HG03025 (cell line): ENCODE measurements around the gene PRSS57.
"Not testable (repeated sequence)": the region's sequence is repeated elsewhere in the genome, so short reads cannot be mapped to it uniquely, and the experiment has no call there.

Experiments used
- ATAC-seq: cut with Tn5 transposase; IDR thresholded peaks from one replicate; pipeline ENCODE4 v1.9.1; 2021; ENCODE audit warnings: mild to moderate bottlenecking, moderate library complexity; ENCODE audit not compliant: unreplicated experiment, low FRiP score

The PRSS57 gene

GRCh38 chr19:676007-676338 is 19.3 kb downstream of the PRSS57 start:
- ATAC-seq, result no peak

GRCh38 chr19:674282-675151 is 20.7 kb downstream of the PRSS57 start:
- no peak for ATAC-seq

- no peak for ATAC-seq
These were observed 24.6 kb downstream of the PRSS57 start for GRCh38 chr19:670609-671075.

- ATAC-seq, result not testable (repeated sequence)
These were observed 26.4 kb downstream of the PRSS57 start for GRCh38 chr19:668675-669434.

- ATAC-seq, result not testable (repeated sequence)
These were observed 28.2 kb downstream of the PRSS57 start for GRCh38 chr19:666985-667573.

DNA sequence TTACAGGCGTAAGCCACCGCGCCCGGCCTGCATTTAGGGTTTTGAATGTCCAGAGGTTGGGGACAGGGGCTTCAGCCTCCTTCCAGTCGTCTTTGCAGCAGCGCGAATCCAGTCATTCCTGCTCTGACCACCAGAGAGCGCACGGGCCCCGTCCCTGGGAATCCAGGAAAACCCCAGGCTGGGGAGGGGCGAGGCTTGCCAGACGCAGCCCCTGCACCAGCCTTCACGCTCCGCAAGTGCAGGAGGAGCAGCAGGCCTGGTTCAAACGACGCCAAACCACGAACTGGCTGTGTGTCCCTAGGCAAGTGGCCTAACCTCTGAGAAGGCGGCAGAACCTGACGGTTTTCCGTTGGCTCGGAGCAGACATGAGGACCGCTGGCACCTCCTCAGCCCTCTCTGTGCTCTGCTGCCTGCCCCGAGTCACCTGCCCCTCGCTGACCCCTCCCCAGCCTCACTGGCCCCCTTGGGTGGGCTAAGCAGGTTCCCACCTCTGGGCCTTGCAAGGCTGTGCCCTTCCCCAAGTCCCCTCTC is 30.3 kb downstream of the PRSS57 start:
- ATAC-seq, result no peak

DNA sequence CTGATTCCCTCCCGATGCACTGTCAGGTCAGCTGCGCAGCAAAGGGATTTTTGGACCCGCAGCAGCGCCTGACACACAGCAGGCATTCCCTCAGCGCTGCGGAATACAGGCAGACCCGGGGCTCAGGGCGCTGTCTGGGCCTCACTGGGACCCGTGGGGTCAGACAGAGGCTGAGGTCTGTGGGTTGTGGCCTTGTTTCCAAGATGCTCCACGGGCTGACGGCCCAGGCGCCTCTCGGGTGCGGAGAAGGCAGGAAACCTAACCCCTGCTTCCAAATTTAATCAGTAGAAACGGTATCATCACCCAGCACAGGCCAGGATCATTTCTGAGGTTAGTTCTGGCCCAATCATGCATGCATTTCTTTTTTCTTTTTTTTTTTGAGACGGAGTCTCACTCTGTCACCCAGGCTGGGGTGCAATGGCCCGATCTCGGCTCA is 31.6 kb downstream of the PRSS57 start:
- ATAC-seq, result no peak

DNA sequence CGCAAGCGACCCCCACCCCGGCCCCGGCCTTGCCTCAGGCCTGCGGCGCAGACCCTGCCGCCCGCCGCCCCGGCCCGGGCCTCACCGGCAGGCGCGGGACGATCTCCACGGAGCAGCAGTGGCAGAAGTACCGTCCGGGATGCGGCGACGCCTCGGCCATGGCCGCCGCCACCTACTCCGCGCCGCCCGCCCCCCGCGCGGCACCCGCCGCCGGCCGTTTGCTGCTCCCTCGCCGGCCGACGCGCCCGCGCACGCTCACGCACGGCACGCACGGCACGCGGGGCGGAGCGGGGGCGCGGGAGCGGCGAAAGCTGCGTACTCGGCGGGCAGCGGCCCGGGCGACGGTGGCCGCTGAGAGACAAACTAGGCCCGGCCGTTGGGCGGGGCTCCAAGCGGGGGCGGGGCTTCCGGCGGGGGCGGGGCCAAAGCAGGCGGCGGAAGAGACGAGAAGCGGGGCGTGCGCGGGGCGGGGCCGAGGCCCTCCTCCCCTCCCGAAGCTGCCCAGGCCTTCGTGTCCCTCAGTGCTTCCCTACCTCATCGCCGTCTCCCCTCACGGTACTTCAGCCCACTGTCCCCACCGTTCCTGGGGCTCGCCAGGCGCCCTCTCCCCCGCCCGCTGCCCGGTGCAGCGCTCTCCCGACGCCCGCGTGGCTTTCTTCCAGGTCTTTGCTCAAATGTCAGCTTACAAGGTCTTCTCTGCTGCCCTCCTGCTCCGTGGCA is 32.1 kb downstream of the PRSS57 start, which contains the start of gene RNF126:
RNF126 (minus strand) TSS at position 253 of the 720 bp plus-strand sequence; CDS start at position 160, 93 bp downstream.
- peak; percentile 50 for ATAC-seq

GRCh38 chr19:662207-662961 is 32.9 kb downstream of the PRSS57 start:
- peak; percentile 3 for ATAC-seq

DNA sequence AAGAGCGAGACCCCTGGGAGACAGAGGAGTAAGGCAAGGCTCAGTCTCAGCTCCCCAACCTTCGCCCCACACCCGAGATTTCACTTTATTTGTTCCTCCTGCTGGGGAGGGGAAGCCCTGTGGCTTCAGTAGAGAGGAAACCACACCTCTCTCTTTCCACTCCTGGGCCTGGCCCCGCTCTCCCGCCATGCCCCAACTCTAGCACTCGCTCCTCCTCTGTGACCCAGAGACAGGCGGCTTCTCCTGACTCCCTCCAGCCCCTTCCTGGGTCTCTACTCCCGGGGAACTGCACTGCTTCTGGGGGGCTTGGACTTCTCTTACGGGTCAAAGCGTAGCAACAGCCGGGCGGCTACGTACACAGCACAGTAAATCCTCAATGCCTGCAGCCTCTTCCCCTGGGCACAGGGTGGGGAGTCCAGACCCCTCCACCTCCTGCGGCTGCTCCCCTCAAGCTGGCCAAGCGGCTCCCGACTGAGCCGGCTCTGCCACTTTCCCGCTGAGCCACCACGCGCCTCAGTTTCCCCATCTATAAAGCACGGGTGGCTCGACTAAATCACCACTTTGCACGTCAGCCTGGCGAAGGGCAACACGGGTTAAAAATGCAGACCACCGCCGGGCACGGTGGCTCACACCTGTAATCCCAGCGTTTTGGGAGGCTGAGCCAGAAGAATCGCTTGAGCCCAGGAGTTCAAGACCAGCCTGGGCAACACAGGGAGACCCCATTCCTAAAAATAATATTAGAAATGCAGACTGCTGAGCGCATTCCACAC is 33.6 kb downstream of the PRSS57 start:
- ATAC-seq, result no peak

GRCh38 chr19:660793-661426 is 34.3 kb downstream of the PRSS57 start:
- no peak for ATAC-seq

GRCh38 chr19:658916-659839 is 36.1 kb downstream of the PRSS57 start:
- no peak for ATAC-seq

GRCh38 chr19:658059-658839 is 37.0 kb downstream of the PRSS57 start:
- ATAC-seq, result no peak

DNA sequence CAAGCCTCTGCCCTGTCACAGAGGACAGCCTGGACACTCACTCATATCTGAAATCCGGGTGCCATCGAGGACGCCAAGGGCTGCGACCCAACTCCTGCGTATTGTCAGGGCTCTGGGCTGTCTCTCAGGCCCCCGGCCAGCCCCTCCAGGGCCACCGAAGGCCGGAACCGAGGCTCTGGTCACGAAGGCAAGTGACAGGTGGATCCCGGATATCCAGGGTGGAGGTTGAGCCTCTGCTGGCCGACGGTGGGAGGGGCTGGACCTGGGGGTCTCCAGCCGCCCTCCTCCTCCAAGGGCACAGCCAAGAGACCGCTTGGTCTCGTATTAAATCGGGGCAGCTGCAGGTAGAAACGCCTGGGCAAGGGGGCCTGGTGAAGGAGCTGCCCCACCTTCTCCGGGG is 37.6 kb downstream of the PRSS57 start:
- ATAC-seq, result no peak

DNA sequence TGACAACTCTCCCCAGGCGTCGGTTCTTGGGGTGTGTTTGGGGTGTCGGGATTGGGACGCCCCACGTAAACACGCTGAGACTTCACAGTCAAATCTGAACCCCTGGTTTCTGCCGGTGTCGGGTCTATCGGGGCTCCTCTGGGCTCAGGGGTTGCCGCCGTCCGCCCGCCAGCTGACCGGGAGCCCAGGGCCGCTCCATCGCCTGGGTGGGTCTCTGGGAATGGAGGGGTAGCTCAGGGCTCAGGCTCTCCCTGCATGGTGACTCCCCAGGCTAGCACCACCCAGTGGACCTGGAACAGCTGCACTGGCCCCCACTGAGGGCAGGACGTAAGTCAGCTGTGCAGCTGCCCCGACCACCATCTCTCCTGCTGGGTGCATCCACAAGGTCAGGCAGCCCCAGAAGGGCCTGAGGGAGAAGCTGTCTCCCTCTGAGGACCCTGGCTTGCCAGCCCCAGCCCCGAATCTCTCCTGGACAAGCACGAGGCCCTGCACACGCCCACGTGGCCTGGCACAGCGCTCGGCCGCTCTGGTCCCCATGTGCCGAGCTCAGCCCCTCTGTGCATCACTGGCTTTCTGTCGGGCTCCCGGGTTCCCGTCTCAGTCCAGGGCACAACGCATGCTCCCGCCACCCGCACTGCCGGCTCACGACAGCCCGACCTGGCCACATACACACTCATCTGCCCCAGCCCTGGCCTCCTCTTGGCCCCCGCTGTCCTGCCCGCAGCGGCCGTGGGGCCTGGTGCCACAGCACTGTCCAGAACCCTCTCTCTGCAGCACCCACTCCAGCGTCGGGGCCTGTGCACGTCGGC is 38.3 kb downstream of the PRSS57 start:
- ATAC-seq, result no peak

GRCh38 chr19:655691-656090 is 39.6 kb downstream of the PRSS57 start:
- no peak for ATAC-seq
